LNCaP clone FGC (cell line): ENCODE results near the gene RPL7L1.
"Not testable (repeated sequence)": the region's sequence is repeated elsewhere in the genome, so short reads cannot be mapped to it uniquely, and the experiment has no call there.

Experiments used
- DNase-seq: peaks from one replicate; pipeline ENCODE4 v3.0.0-alpha.2; 2011; ENCODE audit warnings: low read depth
- H3K4me3 ChIP-seq: 2 replicates; pipeline ENCODE4 v1.5.1; 2011; ENCODE audit warnings: mild to moderate bottlenecking, low read depth, low read length, control low read depth
- TF ChIP-seq, protein P1 (sequence below): IDR thresholded peaks from 2 replicates; pipeline ENCODE4 v1.5.1; 2012; ENCODE audit warnings: mild to moderate bottlenecking; ENCODE audit not compliant: control insufficient read depth, insufficient read depth; ENCODE audit errors: extremely low read depth

Gene RPL7L1

GRCh38 chr6:42901538-42901957 lies 22.1 kb downstream of the RPL7L1 start:
- H3K4me3 ChIP-seq = no peak overlapping the region
- DNase-seq = peak; percentile 75

GRCh38 chr6:42902429-42903263 lies 23.2 kb downstream of the RPL7L1 start:
- not testable (repeated sequence) for H3K4me3 ChIP-seq

More at GRCh38 chr6:42901538-42901957, 22.1 kb downstream of the RPL7L1 start:
- TF ChIP-seq, protein P1, sequence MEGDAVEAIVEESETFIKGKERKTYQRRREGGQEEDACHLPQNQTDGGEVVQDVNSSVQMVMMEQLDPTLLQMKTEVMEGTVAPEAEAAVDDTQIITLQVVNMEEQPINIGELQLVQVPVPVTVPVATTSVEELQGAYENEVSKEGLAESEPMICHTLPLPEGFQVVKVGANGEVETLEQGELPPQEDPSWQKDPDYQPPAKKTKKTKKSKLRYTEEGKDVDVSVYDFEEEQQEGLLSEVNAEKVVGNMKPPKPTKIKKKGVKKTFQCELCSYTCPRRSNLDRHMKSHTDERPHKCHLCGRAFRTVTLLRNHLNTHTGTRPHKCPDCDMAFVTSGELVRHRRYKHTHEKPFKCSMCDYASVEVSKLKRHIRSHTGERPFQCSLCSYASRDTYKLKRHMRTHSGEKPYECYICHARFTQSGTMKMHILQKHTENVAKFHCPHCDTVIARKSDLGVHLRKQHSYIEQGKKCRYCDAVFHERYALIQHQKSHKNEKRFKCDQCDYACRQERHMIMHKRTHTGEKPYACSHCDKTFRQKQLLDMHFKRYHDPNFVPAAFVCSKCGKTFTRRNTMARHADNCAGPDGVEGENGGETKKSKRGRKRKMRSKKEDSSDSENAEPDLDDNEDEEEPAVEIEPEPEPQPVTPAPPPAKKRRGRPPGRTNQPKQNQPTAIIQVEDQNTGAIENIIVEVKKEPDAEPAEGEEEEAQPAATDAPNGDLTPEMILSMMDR = peak; percentile 95

GRCh38 chr6:42904467-42904866 lies 25.1 kb downstream of the RPL7L1 start:
- no peak overlapping the region for H3K4me3 ChIP-seq
- TF ChIP-seq, protein P1 = no peak
- no peak for DNase-seq

More at GRCh38 chr6:42902429-42903263, 23.2 kb downstream of the RPL7L1 start:
- not testable (repeated sequence) for DNase-seq

DNA sequence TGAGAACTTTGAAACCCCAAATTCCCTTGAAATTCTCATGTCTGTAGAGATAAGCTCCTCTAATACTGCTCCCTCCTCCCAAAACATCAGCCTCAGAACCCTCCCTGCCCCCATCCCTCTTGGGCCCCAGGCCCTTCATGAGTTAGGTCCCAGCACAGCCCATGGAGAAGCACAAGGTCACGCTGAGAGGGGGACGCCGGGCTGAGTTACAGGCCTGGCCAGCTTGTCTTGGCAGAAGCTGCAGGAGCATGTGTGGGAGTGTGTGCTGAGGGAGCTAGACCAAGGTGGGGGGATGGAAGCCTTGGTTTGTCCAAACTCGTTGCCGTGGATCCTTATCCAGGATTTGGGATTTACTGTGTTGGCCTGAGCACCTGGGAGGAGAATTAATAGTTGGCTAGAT lies 27.9 kb downstream of the RPL7L1 start:
- DNase-seq = no peak
- no peak overlapping the region for H3K4me3 ChIP-seq
- TF ChIP-seq, protein P1 = no peak

DNA sequence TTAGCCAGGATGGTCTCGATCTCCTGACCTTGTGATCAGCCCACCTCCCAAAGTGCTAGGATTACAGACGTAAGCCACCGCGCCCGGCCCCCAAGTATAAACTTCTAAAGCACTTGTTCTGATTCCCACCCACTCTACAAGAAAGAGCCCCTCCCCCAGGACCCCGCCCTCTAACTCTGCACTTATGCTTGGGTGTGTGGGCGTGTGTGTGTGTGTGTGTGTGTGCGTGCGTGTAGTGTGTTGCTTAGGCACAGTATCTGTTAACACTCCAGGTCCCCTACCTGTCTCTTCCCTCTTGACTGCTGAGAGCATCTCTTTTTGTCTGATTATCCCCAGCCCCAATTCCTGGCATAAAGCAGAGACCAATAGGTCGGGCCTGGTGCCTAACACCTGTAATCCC lies 30.4 kb downstream of the RPL7L1 start:
- no peak overlapping the region for H3K4me3 ChIP-seq
- TF ChIP-seq, protein P1 = no peak
- DNase-seq = no peak

DNA sequence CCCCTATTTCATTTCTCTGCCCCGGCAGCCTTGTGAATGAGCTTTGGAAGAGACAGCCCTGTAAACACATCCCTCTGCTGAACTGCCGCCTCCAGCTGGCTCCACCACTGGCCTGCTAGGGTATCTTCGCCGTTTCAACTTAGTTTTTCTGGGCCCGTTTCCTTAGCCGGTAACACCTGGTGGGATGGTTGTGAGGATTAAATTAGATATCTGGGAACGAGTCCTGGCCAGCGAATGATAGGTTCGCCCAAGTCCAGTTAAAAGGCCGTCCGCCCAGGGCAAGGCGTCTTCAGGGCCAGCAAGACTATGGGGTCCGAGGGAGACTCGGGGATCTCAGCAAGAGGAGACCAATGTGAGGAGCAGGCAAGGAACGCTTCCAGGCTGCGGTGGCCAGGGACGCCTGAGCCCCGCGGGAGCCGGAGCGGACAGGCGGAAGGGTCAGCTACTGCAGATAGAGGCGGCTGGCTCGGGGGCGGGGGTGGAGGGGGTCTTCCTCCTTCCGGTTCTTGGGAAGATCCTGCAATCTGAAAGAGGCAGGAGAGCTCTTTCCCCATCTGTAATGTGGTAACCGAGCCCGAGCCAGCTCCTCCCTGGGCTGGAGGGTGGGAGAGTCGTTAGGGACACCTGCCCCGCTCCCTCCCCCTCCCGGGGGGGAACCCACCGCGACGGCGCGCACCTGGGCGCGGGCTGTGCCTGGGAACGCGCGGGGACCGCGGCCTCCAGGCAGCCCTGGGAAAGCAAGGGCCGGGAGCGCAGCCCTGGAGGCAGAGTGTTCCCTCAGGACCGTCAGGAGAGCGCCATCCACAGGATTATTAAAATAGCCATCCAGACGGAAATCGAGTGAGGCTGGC lies 32.0 kb downstream of the RPL7L1 start:
- TF ChIP-seq, protein P1 = no peak
- H3K4me3 ChIP-seq = no peak overlapping the region
- no peak for DNase-seq

DNA sequence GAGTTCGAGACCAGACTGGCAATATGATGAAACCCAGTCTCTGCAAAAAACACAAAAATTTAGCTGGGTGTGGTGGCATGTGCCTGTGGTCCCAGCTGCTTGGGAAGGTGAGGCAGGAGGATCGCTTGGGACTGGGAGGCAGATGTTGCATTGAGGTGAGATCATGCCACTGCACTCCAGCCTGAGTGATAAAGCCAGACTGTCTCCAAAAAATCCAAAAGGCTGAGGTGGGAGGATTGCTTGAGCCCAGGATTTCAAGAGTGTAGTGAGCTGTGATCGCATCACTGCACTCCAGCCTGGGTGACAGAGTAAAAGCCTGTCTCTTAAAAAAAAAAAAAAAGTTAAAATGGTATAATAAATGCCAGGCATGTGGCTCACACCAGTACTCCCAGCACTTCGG lies 35.1 kb downstream of the RPL7L1 start:
- TF ChIP-seq, protein P1 = no peak
- no peak for DNase-seq
- H3K4me3 ChIP-seq = no peak overlapping the region
